SW 1271 (cell line): Measurements from ENCODE around the gene ARMC12.

Source experiments
- DNase-seq, 2 experiments: peaks; one replicate each; lab custom pipeline; 2025; lab: John Stamatoyannopoulos, UW

Gene ARMC12

DNA sequence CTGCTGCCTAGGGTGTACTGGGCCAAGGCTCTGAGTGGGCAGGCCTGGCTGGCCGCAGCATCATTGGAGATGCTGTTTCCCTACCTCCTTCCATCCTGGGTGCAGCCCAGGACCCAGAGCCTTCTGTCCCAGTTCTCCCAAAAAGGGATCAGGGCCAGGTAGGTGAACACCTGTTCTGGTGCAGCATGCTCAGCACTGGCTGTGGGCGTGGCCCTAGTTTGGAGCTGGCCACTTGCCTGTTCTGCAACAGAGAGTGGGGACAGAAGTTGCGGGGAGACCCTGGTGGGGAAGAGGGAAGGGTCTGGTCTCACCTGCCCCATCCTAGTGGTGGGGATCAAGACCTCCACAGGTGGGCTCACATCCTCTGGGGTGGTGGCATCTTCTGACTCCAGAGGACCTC lies 1.4 kb upstream of the ARMC12 start:
- DNase-seq, result no peak

GRCh38 chr6:35736253-35736894 lies 458 bp upstream of the ARMC12 start:
- DNase-seq, result peak in 1 of 2 experiments; percentile 33

- DNase-seq, result peak; percentile 35 to 87
Observed at GRCh38 chr6:35737413-35738211, 780 bp downstream of the ARMC12 start.

DNA sequence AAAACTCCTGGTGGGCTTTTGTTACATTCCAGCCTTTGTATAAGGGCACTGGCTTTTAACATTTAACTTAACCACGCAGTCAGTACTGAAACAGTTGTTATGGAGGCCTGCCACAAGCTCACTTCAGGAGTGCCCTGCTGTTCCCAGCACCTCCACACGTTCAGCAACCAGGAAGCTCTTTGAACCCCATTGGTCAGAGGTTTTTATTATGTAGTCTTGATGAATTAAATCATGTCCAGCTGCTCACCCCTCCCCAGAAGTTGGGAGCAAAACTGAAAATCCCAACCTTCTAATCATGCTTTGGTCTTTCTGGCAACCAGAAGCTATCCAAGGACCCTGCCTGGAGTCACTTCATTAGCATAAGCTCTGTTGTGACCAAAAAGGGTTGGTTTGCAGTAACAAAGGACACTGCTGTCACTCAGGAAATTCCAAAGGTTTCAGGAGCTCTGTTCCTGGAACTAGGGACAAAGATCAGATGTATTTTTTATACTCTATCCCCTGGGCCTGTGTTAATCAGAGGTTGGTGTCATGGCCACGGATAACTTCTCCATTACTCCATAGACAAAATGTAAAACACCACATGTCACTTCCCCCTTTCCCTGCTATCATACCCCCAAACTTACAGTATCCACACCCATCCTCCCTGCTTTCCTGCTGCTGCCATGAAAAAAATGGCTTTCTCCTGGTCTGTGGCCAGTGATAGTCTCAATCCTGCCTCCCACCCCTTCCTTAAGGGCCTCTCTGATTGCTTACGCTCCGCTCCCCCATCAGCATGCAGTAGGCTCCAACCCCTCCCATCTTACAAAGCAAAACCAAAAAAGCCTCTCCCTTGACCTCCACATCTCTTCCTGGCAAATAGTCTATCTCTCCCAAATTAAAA lies 3.1 kb downstream of the ARMC12 start:
- no peak for DNase-seq

GRCh38 chr6:35742842-35743241 lies 6.0 kb downstream of the ARMC12 start:
- no peak for DNase-seq

- no peak for DNase-seq
Observed at GRCh38 chr6:35745509-35745908, 8.7 kb downstream of the ARMC12 start.

DNA sequence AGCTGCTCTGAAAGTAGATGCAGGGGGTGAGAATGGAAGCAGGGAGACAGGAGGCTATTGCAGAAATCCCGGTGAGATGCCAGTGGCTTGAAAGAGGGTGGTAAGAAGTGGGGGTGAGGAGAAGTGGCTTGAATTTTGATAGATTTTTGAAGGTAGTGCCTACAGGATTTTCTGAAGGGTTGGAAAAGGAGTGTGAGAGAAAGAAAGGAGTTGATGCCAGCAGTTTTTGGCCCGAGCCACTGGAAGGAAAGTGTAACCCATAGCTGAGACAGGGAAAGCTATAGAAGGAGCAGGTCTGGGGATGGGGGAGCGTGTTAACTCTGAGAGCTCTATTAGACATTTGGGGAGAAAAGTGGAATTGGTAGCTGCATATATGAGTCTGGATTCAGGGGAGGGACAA lies 9.7 kb downstream of the ARMC12 start:
- no peak for DNase-seq

GRCh38 chr6:35747877-35748276 lies 11.0 kb downstream of the ARMC12 start:
- DNase-seq, result no peak

DNA sequence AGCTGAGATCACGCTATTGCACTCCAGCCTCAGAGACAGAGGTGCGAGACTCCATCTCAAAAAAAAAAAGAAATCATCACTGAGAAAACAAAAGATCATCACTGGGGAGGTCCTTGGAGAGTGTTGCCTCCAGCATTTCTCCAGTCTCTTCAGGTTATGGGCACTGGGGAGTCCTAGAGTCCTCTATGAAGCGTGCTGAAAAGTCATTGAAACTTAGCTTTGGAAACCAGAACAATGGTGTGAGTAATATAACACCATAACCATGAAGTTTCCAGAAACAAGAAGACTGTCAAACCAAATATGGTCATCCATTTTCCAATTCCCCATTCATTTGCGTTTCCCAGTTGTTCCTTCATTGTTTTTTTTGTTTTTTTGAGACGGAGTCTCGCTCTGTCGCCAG lies 13.7 kb downstream of the ARMC12 start:
- DNase-seq, result no peak

DNA sequence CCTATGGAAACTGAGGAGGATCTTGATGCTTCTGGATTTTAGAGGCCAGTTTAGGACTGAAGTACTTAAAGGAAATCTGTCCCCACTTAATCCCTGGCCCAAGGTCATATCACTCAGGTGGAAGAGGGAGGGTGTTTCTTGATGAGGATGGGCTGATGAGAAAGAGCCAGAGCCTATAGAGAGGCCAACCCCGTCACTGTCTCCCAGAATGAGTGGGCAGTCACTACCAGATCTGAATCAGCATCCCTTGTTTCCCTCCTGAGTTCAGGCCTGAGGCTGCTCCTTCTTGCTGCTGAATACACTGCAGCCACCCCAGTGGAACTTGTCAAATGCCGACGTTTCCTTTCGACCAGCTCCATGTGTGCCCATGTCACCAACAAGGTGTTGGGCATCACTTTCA lies 14.8 kb downstream of the ARMC12 start:
- DNase-seq, result no peak

GRCh38 chr6:35752330-35752729 lies 15.5 kb downstream of the ARMC12 start:
- no peak for DNase-seq

DNA sequence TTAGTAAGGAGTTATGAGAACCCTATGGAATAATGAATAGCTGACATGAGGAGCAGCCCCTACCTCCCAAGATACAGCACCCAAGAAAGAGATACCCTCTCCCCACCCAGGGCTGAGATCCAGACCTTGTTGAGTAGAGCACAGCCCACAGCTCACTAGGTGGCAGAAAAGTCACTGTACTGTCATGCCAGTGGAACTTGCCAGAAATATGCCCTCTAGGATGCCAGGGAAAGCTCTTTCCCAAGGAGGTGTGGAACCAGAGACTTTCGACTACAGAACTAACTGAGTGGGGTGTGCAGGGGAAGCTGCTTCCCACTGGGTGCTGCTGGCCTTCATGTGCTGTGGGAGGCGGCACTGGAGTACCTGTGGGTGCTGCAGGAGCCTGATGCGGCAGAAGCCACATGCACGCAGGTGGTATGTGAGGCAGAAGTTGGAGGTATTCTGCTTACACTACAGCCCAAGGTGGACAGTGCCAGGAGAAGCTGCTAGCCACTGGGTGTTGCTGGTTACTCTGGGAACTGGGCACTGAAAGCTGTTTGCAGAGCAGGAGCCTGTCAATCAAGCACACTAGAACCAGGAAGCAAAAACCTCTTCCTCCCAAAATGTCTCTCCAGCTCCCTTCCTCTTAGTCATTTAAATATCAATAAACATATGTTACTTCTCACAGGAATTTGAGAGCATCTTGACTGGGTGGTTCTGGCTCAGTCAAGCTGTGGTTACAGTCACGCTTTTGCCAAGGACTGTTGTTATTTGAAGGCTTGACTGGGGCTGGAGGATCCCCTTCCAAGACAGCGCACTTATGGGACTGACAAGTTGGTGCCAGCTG lies 17.8 kb downstream of the ARMC12 start:
- no peak for DNase-seq

GRCh38 chr6:35755278-35755924 lies 18.6 kb downstream of the ARMC12 start:
- no peak for DNase-seq

GRCh38 chr6:35757456-35758123 lies 20.8 kb downstream of the ARMC12 start:
- DNase-seq, result peak in 1 of 2 experiments; percentile 14

DNA sequence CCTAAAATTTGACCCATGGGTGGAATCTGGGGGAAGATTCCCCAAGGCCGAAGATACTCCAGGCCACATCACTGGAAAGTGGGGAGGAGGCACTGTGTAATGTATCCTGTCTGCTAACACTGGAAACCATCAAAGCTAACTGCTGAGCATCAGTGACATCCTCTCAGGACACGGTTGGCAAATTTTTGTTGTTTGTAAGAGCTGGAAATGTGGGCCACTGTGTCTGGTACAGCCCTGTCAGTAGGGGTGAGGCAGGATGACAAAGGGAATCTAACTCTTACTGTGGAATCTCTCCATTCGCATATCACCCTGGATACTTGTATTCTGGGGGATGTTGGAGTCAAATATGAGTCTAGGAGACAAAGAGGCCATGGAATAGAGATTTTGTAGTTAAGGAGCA lies 22.6 kb downstream of the ARMC12 start:
- DNase-seq, result no peak

- no peak for DNase-seq
Observed at GRCh38 chr6:35765739-35766138, 28.9 kb downstream of the ARMC12 start.

GRCh38 chr6:35769211-35769610 lies 32.4 kb downstream of the ARMC12 start:
- no peak for DNase-seq

DNA sequence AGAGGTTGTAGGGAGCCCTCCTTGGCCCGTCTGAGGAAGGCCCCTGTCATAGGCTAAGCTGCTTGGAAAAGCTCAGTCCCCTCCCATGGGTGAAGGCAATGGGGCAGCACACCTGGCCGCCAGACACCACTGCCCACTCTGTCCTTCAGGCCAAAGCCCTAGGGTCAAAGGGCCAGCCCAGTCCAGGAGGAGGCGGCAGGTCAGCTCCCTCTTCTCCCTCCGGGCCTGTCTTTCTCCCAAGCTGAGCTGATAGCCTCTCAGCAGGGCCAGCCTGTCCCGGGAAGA lies 34.5 kb downstream of the ARMC12 start:
- no peak for DNase-seq

DNA sequence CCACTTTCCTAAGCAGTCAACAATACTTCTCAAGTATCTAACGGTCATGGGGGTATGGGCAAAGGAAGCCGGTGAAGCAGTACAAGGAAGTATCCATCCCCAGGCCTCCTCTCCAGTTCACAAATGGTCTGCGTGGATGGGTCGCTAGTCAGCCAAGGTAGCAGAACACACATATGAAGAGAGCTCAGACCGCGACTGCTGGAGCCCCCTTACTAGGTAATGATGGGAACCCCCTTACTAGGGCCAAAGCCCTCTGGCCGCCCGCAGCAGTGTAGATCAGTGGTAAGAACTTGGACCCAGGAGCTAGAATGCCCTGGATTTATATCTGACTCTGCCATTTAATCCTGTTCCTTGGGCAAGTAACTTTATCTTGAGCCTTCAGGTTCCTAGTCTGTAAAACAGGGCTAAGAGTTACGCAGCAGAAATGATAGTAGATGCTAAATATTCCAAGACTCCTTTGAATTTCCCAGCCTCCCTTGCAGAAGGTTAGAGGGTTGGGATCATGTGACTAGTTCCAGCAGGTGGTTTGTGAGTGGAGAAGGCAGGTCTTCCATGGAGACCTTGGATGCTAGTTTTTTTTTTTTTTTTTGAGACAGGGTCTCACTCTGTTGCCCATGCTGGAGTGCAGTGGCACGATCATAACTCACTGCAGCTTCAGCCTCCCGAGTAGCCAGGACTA lies 37.4 kb downstream of the ARMC12 start:
- no peak for DNase-seq

DNA sequence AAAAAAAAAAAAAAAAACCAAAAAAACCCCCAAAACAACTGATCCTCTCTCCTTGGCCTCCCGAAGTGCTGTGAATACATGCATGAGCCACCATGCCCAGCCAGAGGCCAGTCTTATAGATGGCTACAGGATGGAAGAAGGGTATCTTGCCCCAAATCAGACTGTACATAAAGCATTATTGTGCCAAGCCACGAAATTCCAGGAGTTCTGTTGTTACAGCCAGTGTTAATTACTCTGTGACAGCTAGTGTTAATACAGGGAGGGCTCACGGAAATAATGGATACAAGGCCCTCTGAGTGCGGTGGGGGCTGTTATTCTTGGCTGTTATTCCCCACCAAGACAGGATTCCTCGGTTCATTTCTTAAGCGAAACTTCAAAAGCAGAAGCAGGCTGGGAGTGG lies 38.2 kb downstream of the ARMC12 start:
- no peak for DNase-seq
